Neural progenitor cell (in vitro differentiated cells): ENCODE data around the gene MANF. TPM values are rescaled to one million over a fixed set of nuclear protein-coding genes. Genes with fewer than 3 reads are reported as not detected.

Experiments used
- DNase-seq: peaks from one replicate; pipeline ENCODE4 v3.0.0-alpha.2; 2016; ENCODE audit warnings: low spot score
- H2AFZ ChIP-seq: fragments of 200-600 bp; sonication (generic); replicated peaks from 2 replicates; pipeline ENCODE4 v1.6.1; 2016; ENCODE audit warnings: antibody characterized with exemption
- H3F3A ChIP-seq: fragments of 200-600 bp; sonication (generic); 2 replicates; pipeline ENCODE4 v1.6.1; 2016; ENCODE audit warnings: antibody characterized with exemption, low read depth
- H3K27ac ChIP-seq: fragments of 200-600 bp; sonication (generic); 2 replicates; pipeline ENCODE4 v1.5.1; 2016; ENCODE audit warnings: mild to moderate bottlenecking
- H3K27me3 ChIP-seq: fragments of 200-600 bp; sonication (generic); 2 replicates; pipeline ENCODE4 v1.6.1; 2016; ENCODE audit warnings: mild to moderate bottlenecking, moderate library complexity
- H3K36me3 ChIP-seq: fragments of 200-600 bp; sonication (generic); 2 replicates; pipeline ENCODE4 v1.5.1; 2016
- H3K4me1 ChIP-seq: fragments of 200-600 bp; sonication (generic); 2 replicates; pipeline ENCODE4 v1.6.1; 2016; ENCODE audit warnings: mixed run types
- H3K4me2 ChIP-seq: fragments of 200-600 bp; sonication (generic); 2 replicates; pipeline ENCODE4 v1.6.1; 2016
- H3K4me3 ChIP-seq: fragments of 200-600 bp; sonication (generic); 2 replicates; pipeline ENCODE4 v1.5.1; 2016
- H3K79me2 ChIP-seq: fragments of 200-600 bp; sonication (generic); 2 replicates; pipeline ENCODE4 v1.6.1; 2016; ENCODE audit warnings: low read depth
- H3K9ac ChIP-seq: fragments of 200-600 bp; sonication (generic); 2 replicates; pipeline ENCODE4 v1.6.1; 2016
- H3K9me3 ChIP-seq: fragments of 200-600 bp; sonication (generic); 2 replicates; pipeline ENCODE4 v1.5.1; 2016; ENCODE audit warnings: low read depth
- H4K20me1 ChIP-seq: fragments of 200-600 bp; sonication (generic); 2 replicates; pipeline ENCODE4 v1.6.1; 2016; ENCODE audit warnings: low read depth
- H3K27ac Mint-ChIP-seq: 3 replicates; pipeline ENCODE4 v1.8.0; 2021; ENCODE audit warnings: mixed read lengths
- H3K27me3 Mint-ChIP-seq: 2 replicates; pipeline ENCODE4 v1.8.0; 2022; ENCODE audit warnings: low read depth, mild to moderate bottlenecking, inconsistent platforms, moderate library complexity, mixed read lengths; ENCODE audit not compliant: insufficient read depth
- H3K36me3 Mint-ChIP-seq: 3 replicates; pipeline ENCODE4 v1.8.0; 2021; ENCODE audit warnings: mixed read lengths
- H3K4me1 Mint-ChIP-seq: 3 replicates; pipeline ENCODE4 v1.8.0; 2021; ENCODE audit warnings: mixed read lengths
- H3K4me3 Mint-ChIP-seq: 3 replicates; pipeline ENCODE4 v1.8.0; 2021; ENCODE audit warnings: mild to moderate bottlenecking, moderate library complexity, mixed read lengths
- H3K9me3 Mint-ChIP-seq: 3 replicates; pipeline ENCODE4 v1.8.0; 2020; ENCODE audit warnings: mixed read lengths
- EZH2 ChIP-seq: fragments of 200-600 bp; sonication (generic); IDR thresholded peaks from 2 replicates; pipeline ENCODE4 v1.6.1; 2017; ENCODE audit warnings: antibody characterized with exemption, mild to moderate bottlenecking, moderate library complexity
- EZH2phosphoT487 ChIP-seq: fragments of 200-600 bp; sonication (generic); IDR thresholded peaks from 2 replicates; pipeline ENCODE4 v1.6.1; 2017; ENCODE audit warnings: antibody characterized with exemption
- total RNA-seq: library from RNA; depleted of rRNA; stranded (reverse); fragments of >200 nt; gene quantifications from 2 replicates; pipeline ENCODE4 v1.2.3, GENCODE V29; 2015; ENCODE audit warnings: low replicate concordance
- TF ChIP-seq, protein P1 (sequence below): fragments of 200-600 bp; sonication (generic); IDR thresholded peaks from 2 replicates; pipeline ENCODE4 v1.5.1; 2017; ENCODE audit warnings: antibody characterized with exemption, mild to moderate bottlenecking

The MANF gene
- total RNA-seq, 1 donor from 2014 or later = 68.9 TPM

- Histone ChIP-seq H3K9ac (no peak overlapping the region), H3K36me3 (peaks cover 14% of the 10 kb centered on the region), H3K4me1 (peaks cover 19% of the 10 kb centered on the region), H3F3A (peaks cover 56% of the 10 kb centered on the region), H3K4me3 (no peak overlapping the region), H3K4me2 (no peak overlapping the region), H4K20me1 (peaks cover 55% of the 10 kb centered on the region), H3K79me2 (peaks cover 40% of the 10 kb centered on the region), H3K27ac (peak overlapping the region; percentile 72), H3K27me3 (no peaks in the 10 kb centered on the region), H3K9me3 (no peaks in the 10 kb centered on the region), H2AFZ (no peak overlapping the region)
- no peak for DNase-seq
- H3K4me1 Mint-ChIP-seq = peaks cover 34% of the 10 kb centered on the region
- peaks cover 14% of the 10 kb centered on the region for H3K9me3 Mint-ChIP-seq
- H3K27me3 Mint-ChIP-seq = peaks cover 10% of the 10 kb centered on the region
- TF ChIP-seq EZH2 = no peak
- TF ChIP-seq EZH2phosphoT487 = no peak
- TF ChIP-seq, protein P1, sequence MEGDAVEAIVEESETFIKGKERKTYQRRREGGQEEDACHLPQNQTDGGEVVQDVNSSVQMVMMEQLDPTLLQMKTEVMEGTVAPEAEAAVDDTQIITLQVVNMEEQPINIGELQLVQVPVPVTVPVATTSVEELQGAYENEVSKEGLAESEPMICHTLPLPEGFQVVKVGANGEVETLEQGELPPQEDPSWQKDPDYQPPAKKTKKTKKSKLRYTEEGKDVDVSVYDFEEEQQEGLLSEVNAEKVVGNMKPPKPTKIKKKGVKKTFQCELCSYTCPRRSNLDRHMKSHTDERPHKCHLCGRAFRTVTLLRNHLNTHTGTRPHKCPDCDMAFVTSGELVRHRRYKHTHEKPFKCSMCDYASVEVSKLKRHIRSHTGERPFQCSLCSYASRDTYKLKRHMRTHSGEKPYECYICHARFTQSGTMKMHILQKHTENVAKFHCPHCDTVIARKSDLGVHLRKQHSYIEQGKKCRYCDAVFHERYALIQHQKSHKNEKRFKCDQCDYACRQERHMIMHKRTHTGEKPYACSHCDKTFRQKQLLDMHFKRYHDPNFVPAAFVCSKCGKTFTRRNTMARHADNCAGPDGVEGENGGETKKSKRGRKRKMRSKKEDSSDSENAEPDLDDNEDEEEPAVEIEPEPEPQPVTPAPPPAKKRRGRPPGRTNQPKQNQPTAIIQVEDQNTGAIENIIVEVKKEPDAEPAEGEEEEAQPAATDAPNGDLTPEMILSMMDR = no peak
- H3K36me3 Mint-ChIP-seq = peaks cover 38% of the 10 kb centered on the region
- no peak overlapping the region for H3K4me3 Mint-ChIP-seq
- no peak overlapping the region for H3K27ac Mint-ChIP-seq
Measured at GRCh38 chr3:51397392-51397791, 12.3 kb downstream of the MANF start.

GRCh38 chr3:51398595-51399310 is 13.7 kb downstream of the MANF start:
- Histone ChIP-seq H3K79me2 (peaks cover 26% of the 10 kb centered on the region), H3K27me3 (no peaks in the 10 kb centered on the region), H3K27ac (peak overlapping the region; percentile 58), H3K9ac (no peak overlapping the region), H4K20me1 (peaks cover 42% of the 10 kb centered on the region), H3K36me3 (peaks cover 6% of the 10 kb centered on the region), H3K9me3 (no peaks in the 10 kb centered on the region), H3K4me2 (no peak overlapping the region), H3K4me1 (peaks cover 6% of the 10 kb centered on the region), H2AFZ (no peak overlapping the region), H3F3A (peaks cover 56% of the 10 kb centered on the region), H3K4me3 (no peak overlapping the region)
- TF ChIP-seq, protein P1 = no peak
- TF ChIP-seq EZH2phosphoT487 (no peak), EZH2 (no peak)
- peaks cover 31% of the 10 kb centered on the region for H3K36me3 Mint-ChIP-seq
- no peak overlapping the region for H3K27ac Mint-ChIP-seq
- DNase-seq = no peak
- H3K4me3 Mint-ChIP-seq = no peak overlapping the region
- peaks cover 27% of the 10 kb centered on the region for H3K4me1 Mint-ChIP-seq
- H3K9me3 Mint-ChIP-seq = peaks cover 8% of the 10 kb centered on the region
- peaks cover 8% of the 10 kb centered on the region for H3K27me3 Mint-ChIP-seq

- Mint-ChIP-seq H3K27ac (peak overlapping the region; percentile 55), H3K9me3 (no peaks in the 10 kb centered on the region), H3K4me1 (peaks cover 14% of the 10 kb centered on the region), H3K36me3 (peaks cover 18% of the 10 kb centered on the region), H3K27me3 (peaks cover 6% of the 10 kb centered on the region), H3K4me3 (no peak overlapping the region)
- no peak overlapping the region for H2AFZ ChIP-seq
- H3K9ac ChIP-seq = peak overlapping the region; percentile 8
- TF ChIP-seq, protein P1 = no peak
- TF ChIP-seq EZH2phosphoT487 (no peak), EZH2 (no peak)
- no peak overlapping the region for H3K27ac ChIP-seq
- peaks cover 27% of the 10 kb centered on the region for H4K20me1 ChIP-seq
- no peak for DNase-seq
- peaks cover 46% of the 10 kb centered on the region for H3F3A ChIP-seq
- no peaks in the 10 kb centered on the region for H3K9me3 ChIP-seq
- no peaks in the 10 kb centered on the region for H3K27me3 ChIP-seq
- H3K4me1 ChIP-seq = no peaks in the 10 kb centered on the region
- no peaks in the 10 kb centered on the region for H3K36me3 ChIP-seq
- H3K4me3 ChIP-seq = no peak overlapping the region
- H3K79me2 ChIP-seq = peaks cover 12% of the 10 kb centered on the region
- no peak overlapping the region for H3K4me2 ChIP-seq
Measured at GRCh38 chr3:51400166-51400565, 15.1 kb downstream of the MANF start.
